ENCODE results near the gene LPIN1. TPM values are rescaled to one million over a fixed set of nuclear protein-coding genes. Genes with fewer than 3 reads are reported as not detected.
"Not testable (repeated sequence)": the region's sequence is repeated elsewhere in the genome, so short reads cannot be mapped to it uniquely, and the experiment has no call there.

LPIN1 gene
- total and polyA plus RNA-seq, 10 donors: 12.3 to 55.7 (median 34.8) TPM

- intact Hi-C loops (cut with DNase I; ENCODE audit: low total_unique reads): no loop called here
- no peaks in the 10 kb centered on the region for H3K9me3 ChIP-seq
- peak overlapping the region in 1 of 8 donors; percentile 52 for H3K27ac ChIP-seq
- peaks cover 0 to 19% (median 0%) of the 10 kb centered on the region in 6 donors for H3K36me3 ChIP-seq
- H3K4me3 ChIP-seq: no peak overlapping the region
- TF ChIP-seq POLR2AphosphoS5 (IDR thresholded peaks at IDR 0.05): no peak
- TF ChIP-seq POLR2A (IDR thresholded peaks at IDR 0.05): no peak
- no peak for TF ChIP-seq CTCF (IDR thresholded peaks at IDR 0.05 in 8 of 11, conservative IDR thresholded peaks at IDR 0.05 in 3 of 11)
- no peak for DNase-seq
- H3K4me1 ChIP-seq: peaks cover 18 to 67% (median 49%) of the 10 kb centered on the region in 6 donors
- no peaks in the 10 kb centered on the region for H3K27me3 ChIP-seq (replicated peaks in 1 of 7)
- WGBS, 5 donors: 54 to 69% (median 57%) methylated on average over 4 of the region's 4 CpGs
Measured at GRCh38 chr2:11758647-11759046, 12.2 kb downstream of the LPIN1 start.

- H3K27me3 ChIP-seq (replicated peaks in 1 of 7); H3K4me3 ChIP-seq; H3K27ac ChIP-seq; H3K9me3 ChIP-seq; DNase-seq; intact Hi-C loops (cut with DNase I; ENCODE audit: low total_unique reads): not testable (repeated sequence)
- Histone ChIP-seq H3K36me3 (peaks cover 0 to 24% (median 0%) of the 10 kb centered on the region in 6 donors), H3K4me1 (peaks cover 11 to 63% (median 41%) of the 10 kb centered on the region in 6 donors)
- 85 to 95% (median 90%) methylated on average over 8 to 26 of the region's 32 CpGs for WGBS, 5 donors
Measured at GRCh38 chr2:11759182-11759975, 12.9 kb downstream of the LPIN1 start.

GRCh38 chr2:11761259-11761658 is 14.8 kb downstream of the LPIN1 start:
- Histone ChIP-seq H3K4me1 (peaks cover 0 to 48% (median 24%) of the 10 kb centered on the region in 6 donors), H3K36me3 (peaks cover 3 to 42% (median 9%) of the 10 kb centered on the region in 6 donors), H3K27ac (no peak overlapping the region), H3K4me3 (no peak overlapping the region), H3K27me3 (replicated peaks in 1 of 7) (no peaks in the 10 kb centered on the region), H3K9me3 (no peaks in the 10 kb centered on the region)
- DNase-seq: no peak
- no peak for TF ChIP-seq POLR2A (IDR thresholded peaks at IDR 0.05)
- 57 to 67% (median 63%) methylated on average over 2 of the region's 2 CpGs for WGBS, 5 donors
- intact Hi-C loops (cut with DNase I; ENCODE audit: low total_unique reads): no loop called here

- WGBS, 5 donors: 95 to 98% (median 96%) methylated on average over 14 of the region's 14 CpGs
- H3K4me3 ChIP-seq: no peak overlapping the region
- peaks cover 3 to 50% (median 16%) of the 10 kb centered on the region in 6 donors for H3K36me3 ChIP-seq
- no peak for TF ChIP-seq CTCF (IDR thresholded peaks at IDR 0.05 in 8 of 11, conservative IDR thresholded peaks at IDR 0.05 in 3 of 11)
- no peaks in the 10 kb centered on the region for H3K9me3 ChIP-seq
- no peak for DNase-seq
- H3K4me1 ChIP-seq: peaks cover 0 to 40% (median 17%) of the 10 kb centered on the region in 6 donors
- no peak overlapping the region for H3K27ac ChIP-seq
- no peaks in the 10 kb centered on the region for H3K27me3 ChIP-seq (replicated peaks in 1 of 7)
- intact Hi-C loops (cut with DNase I; ENCODE audit: low total_unique reads): no loop called here
Measured at GRCh38 chr2:11762031-11762430, 15.6 kb downstream of the LPIN1 start.

- H3K36me3 ChIP-seq: peaks cover 3 to 59% (median 25%) of the 10 kb centered on the region in 6 donors
- no peak overlapping the region for H3K27ac ChIP-seq
- intact Hi-C loops (cut with DNase I; ENCODE audit: low total_unique reads): no loop called here
- H3K4me3 ChIP-seq: no peak overlapping the region
- H3K27me3 ChIP-seq (replicated peaks in 1 of 7): no peaks in the 10 kb centered on the region
- 74 to 82% (median 80%) methylated on average over 20 of the region's 20 CpGs for WGBS, 5 donors
- no peak for DNase-seq
- TF ChIP-seq CTCF (IDR thresholded peaks at IDR 0.05 in 8 of 11, conservative IDR thresholded peaks at IDR 0.05 in 3 of 11): no peak
- TF ChIP-seq POLR2AphosphoS5 (IDR thresholded peaks at IDR 0.05): peak in 1 of 3 donors; percentile 30
- H3K9me3 ChIP-seq: no peaks in the 10 kb centered on the region
- peaks cover 0 to 31% (median 8%) of the 10 kb centered on the region in 6 donors for H3K4me1 ChIP-seq
Measured at GRCh38 chr2:11762799-11763461, 16.5 kb downstream of the LPIN1 start.
